Keratinocyte (primary cell): Measurements from ENCODE around the gene TMEM40.

ENCODE experiments used
- CTCF ChIP-seq, 3 experiments: IDR thresholded peaks in 1 of 3; conservative IDR thresholded peaks in 1 of 3; optimal IDR thresholded peaks in 1 of 3; 2 replicates in 2 of 3; 3 replicates in 1 of 3; pipeline versions ENCODE3 to v1.5.1; 2011; ENCODE audit warnings: low read length in 3 of 3, mild to moderate bottlenecking in 3 of 3, moderate library complexity in 2 of 3, control low read depth in 1 of 3, inconsistent platforms in 1 of 3; ENCODE audit not compliant: insufficient read depth in 2 of 3; ENCODE audit errors: extremely low read depth in 1 of 3
- EZH2 ChIP-seq: IDR thresholded peaks from one replicate; pipeline ENCODE4 v1.6.1; 2012; ENCODE audit warnings: inconsistent platforms, mild to moderate bottlenecking, low read length, moderate library complexity

GRCh38 chr3:12803371-12803770, 44.3 kb upstream of the TMEM40 start:
- no peak for TF ChIP-seq CTCF (optimal IDR thresholded peaks at IDR 0.05 in 1 of 3, IDR thresholded peaks at IDR 0.05 in 1 of 3, conservative IDR thresholded peaks at IDR 0.05 in 1 of 3; ENCODE audit: extremely low read depth in 1 of 3, insufficient read depth in 2 of 3, low read length in 3 of 3)
- no peak for TF ChIP-seq EZH2
